ENCODE data around the gene OR52E4.

DNA sequence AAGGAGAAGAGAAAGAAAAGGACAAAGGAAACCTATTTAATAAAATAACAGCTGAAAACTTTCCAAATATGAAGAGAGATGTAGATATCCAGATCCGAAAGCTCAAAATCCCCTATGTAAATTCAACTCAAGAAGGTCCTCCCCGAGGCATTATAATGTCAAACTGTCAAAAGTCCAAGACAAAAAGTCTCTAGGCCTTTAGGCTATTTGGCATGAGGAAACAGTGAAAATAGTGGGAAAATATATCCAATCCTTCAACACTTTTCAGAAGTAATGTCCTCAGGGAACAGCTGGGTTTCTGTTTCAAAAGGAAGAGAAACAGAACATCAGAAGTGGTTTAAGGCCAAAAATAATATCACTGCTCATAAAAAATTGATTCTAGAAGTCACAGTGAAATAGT is 1.9 kb upstream of the OR52E4 start:
- TF ChIP-seq CTCF (IDR thresholded peaks at IDR 0.05; ENCODE audit: low read length) (no peak), EZH2phosphoT487 (IDR thresholded peaks at IDR 0.05; ENCODE audit: low read length) (no peak), EZH2 (optimal IDR thresholded peaks at IDR 0.05; ENCODE audit: low read depth, low read length) (no peak)
